ENCODE results near the gene KLHL40.

Gene KLHL40

DNA sequence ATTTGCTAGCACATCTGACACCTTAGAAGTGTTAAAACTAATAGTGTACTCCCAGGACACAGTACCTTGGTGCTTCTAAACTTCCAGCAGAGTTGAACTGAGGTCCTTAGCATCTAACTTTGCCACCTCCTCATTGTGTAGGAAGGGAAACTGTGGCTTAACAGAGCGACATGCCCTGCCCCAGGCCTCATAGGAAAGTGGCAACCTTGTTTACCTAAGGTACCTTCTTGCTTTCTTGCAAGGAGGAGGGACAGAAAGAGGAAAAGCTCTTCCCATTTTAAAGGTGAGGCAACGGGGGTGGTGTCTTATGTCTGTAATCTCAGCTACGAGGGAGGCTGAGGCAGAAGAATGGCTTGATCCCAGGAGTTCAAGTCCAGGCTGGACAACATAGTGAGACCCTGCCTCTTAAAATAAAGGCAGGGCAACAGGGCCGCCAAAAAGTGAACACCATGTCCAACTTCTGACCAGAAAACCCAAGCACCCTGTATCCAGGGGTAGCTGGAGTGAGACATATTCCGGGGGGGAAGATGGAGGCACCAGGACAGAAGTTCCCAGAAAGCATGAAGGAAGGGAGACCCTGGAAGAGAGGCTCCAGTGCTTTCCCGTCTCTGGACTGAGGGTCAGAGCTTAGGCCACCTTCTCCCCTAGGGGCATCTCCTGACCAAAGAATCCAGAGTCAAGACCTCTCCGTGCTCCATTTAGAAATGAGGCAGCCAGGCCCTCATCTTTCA lies 540 bp upstream of the KLHL40 start:
- DNase-seq (ENCODE audit: low spot score) = no peak
- in situ Hi-C loops (cut with MboI; ENCODE audit: low sequenced_read_pairs, unreplicated experiment) = no loop called here

DNA sequence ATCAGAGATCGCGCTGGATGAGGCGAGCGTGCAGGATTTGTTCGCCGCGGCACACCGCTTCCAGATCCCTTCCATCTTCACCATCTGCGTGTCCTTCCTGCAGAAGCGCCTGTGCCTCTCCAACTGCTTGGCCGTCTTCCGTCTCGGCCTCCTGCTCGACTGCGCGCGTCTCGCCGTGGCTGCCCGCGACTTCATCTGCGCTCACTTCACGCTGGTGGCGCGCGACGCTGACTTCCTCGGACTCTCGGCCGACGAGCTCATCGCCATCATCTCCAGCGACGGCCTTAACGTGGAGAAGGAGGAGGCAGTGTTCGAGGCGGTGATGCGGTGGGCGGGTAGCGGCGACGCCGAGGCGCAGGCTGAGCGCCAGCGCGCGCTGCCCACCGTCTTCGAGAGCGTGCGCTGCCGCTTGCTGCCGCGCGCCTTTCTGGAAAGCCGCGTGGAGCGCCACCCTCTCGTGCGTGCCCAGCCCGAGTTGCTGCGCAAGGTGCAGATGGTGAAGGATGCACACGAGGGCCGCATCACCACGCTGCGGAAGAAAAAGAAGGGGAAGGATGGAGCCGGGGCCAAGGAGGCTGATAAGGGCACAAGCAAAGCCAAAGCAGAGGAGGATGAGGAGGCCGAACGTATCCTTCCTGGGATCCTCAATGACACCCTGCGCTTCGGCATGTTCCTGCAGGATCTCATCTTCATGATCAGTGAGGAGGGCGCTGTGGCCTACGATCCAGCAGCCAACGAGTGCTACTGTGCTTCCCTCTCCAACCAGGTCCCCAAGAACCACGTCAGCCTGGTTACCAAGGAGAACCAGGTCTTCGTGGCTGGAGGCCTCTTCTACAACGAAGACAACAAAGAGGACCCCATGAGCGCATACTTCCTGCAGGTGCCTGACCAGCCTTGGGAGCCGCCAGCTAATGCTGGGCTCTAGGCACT lies 819 bp downstream of the KLHL40 start:
- in situ Hi-C loops (cut with MboI; ENCODE audit: low sequenced_read_pairs, unreplicated experiment) = no loop called here
- no peak for DNase-seq (ENCODE audit: low spot score)
- TF ChIP-seq, protein P1, sequence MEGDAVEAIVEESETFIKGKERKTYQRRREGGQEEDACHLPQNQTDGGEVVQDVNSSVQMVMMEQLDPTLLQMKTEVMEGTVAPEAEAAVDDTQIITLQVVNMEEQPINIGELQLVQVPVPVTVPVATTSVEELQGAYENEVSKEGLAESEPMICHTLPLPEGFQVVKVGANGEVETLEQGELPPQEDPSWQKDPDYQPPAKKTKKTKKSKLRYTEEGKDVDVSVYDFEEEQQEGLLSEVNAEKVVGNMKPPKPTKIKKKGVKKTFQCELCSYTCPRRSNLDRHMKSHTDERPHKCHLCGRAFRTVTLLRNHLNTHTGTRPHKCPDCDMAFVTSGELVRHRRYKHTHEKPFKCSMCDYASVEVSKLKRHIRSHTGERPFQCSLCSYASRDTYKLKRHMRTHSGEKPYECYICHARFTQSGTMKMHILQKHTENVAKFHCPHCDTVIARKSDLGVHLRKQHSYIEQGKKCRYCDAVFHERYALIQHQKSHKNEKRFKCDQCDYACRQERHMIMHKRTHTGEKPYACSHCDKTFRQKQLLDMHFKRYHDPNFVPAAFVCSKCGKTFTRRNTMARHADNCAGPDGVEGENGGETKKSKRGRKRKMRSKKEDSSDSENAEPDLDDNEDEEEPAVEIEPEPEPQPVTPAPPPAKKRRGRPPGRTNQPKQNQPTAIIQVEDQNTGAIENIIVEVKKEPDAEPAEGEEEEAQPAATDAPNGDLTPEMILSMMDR (IDR thresholded peaks at IDR 0.05; ENCODE audit: borderline replicate concordance, control extremely low read depth, extremely low read depth, insufficient read depth, missing control alignments) = no peak

More for the DNA sequence above, 540 bp upstream of the KLHL40 start:
- TF ChIP-seq, protein P1 (IDR thresholded peaks at IDR 0.05; ENCODE audit: borderline replicate concordance, control extremely low read depth, extremely low read depth, insufficient read depth, missing control alignments) = no peak

DNA sequence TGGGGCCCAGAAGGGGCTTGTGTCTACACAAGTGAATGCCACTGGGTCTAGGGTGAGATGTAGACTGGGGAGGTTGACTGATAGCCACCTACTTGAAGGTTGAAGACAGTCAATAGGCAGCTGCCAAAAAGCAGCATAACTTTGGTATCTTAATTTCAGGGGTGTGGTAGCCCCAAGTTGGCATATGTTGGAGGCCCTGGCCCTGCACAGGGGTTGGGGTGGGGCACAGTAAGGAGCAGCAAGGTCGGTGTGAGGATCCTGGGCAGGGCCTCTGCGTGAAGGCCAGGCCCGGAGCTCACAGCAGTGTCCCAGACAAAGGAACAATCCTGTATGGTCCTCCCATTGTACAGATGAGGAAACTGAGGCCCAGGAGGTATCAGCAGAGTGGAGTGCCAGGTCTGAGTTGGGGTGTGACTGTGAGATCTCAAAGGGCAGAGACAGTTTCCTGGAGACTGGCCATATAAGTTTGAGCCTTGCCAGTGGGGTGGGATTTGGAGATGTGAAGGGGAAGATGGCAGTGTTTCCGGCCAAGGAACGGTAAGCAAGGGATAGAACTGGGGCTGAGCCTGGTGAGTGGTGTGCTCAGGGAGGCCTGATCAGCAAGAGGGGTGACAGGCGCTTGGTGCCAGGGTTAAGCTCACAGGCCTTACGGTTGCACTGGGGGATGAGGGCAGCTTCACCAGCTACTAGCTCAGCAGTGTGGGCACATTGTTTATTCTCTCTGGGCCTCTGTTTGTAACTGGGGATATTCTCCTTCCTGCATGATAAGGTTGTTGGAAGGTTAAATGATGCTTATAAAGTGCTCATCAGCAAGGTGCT lies 1.7 kb downstream of the KLHL40 start:
- TF ChIP-seq, protein P1 (IDR thresholded peaks at IDR 0.05; ENCODE audit: borderline replicate concordance, control extremely low read depth, extremely low read depth, insufficient read depth, missing control alignments) = no peak
- in situ Hi-C loops (cut with MboI; ENCODE audit: low sequenced_read_pairs, unreplicated experiment) = no loop called here
- no peak for DNase-seq (ENCODE audit: low spot score)

DNA sequence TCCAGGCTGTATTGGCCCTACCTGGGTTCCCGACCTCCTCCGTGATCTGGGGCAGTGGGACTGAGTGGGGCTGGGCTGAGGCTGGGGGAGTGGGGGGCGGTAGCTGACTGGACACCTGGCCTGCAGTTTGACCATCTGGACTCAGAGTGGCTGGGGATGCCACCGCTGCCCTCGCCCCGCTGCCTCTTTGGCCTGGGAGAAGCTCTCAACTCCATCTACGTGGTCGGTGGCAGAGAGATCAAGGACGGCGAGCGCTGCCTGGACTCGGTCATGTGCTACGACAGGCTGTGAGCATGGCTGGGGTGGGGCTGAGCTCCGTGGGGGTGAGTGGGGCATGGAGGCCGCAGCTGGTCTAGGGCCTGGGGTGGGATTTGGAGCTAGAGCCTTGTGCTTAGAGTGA lies 2.7 kb downstream of the KLHL40 start:
- TF ChIP-seq, protein P1 (IDR thresholded peaks at IDR 0.05; ENCODE audit: borderline replicate concordance, control extremely low read depth, extremely low read depth, insufficient read depth, missing control alignments) = no peak
- no peak for DNase-seq (ENCODE audit: low spot score)
- in situ Hi-C loops (cut with MboI; ENCODE audit: low sequenced_read_pairs, unreplicated experiment) = no loop called here

DNA sequence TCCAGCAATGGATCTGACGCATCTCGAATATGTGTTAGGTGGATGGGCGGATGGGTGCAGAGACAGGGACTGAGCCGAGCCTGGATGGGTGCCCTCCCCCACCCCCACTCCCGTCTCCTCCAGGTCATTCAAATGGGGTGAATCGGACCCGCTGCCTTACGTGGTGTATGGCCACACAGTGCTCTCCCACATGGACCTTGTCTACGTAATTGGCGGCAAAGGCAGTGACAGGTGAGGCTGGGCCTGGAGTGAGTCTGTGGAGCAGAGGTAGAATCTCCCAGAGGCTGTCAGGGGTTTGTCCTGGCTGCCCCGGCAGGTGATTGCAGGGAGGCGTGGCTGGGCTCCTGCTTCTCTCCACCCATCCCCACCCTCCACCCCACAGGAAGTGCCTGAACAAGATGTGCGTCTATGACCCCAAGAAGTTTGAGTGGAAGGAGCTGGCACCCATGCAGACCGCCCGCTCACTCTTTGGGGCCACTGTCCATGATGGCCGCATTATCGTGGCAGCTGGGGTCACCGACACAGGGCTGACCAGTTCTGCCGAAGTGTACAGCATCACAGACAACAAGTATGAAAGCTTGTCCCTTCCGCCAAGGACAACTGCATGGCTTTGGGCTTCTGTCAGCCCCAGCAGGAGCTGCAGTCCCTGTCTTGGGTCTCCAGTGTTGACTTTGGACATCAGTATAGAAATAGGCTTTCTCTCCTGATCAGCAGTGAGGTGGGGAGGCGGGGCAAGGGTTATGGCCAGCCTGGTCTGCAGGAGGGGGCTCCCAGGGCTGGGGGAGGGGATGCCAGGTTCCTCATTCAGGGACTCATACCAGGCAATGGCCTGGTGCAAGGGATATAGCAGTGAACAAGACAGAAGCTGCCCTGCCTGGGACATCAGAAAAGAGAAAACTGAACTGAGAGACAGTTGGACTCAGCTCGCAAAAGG lies 3.4 kb downstream of the KLHL40 start:
- DNase-seq (ENCODE audit: low spot score) = no peak
- in situ Hi-C loops (cut with MboI; ENCODE audit: low sequenced_read_pairs, unreplicated experiment) = no loop called here
- TF ChIP-seq, protein P1 (IDR thresholded peaks at IDR 0.05; ENCODE audit: borderline replicate concordance, control extremely low read depth, extremely low read depth, insufficient read depth, missing control alignments) = no peak

Data from GM13976 (cell line).